Fibroblast of lung (primary cell): Measurements from ENCODE around the gene E2F1.

Experiments used
- CTCF ChIP-seq, 2 donors: IDR thresholded peaks in 1 of 2; conservative IDR thresholded peaks in 1 of 2; 1 replicate in 1 of 2; 2 replicates in 1 of 2; pipeline ENCODE4 v1.5.1; 2011 to 2012; ENCODE audit warnings: low read length in 2 of 2, control low read depth in 1 of 2, inconsistent platforms in 1 of 2, low read depth in 1 of 2, mild to moderate bottlenecking in 1 of 2
- EZH2 ChIP-seq: IDR thresholded peaks from 2 replicates; pipeline ENCODE4 v1.5.1; 2012; ENCODE audit warnings: low read length, control low read depth, mild to moderate bottlenecking; ENCODE audit errors: missing control alignments

GRCh38 chr20:33635341-33635740 is 50.8 kb downstream of the E2F1 start:
- TF ChIP-seq CTCF (conservative IDR thresholded peaks at IDR 0.05 in 1 of 2, IDR thresholded peaks at IDR 0.05 in 1 of 2; ENCODE audit: low read depth in 1 of 2, low read length in 2 of 2) (no peak), EZH2 (no peak)
